Sigmoid colon (tissue), 7 donors: ENCODE measurements around the gene NTS. TPM values are rescaled to one million over a fixed set of nuclear protein-coding genes. Genes with fewer than 3 reads are reported as not detected.
A peak's percentile ranks its signal among the peaks of the same experiment; 100 is the strongest.

Experiments
- DNase-seq: peaks from one replicate; pipeline ENCODE4 v3.0.0-alpha.2; 2019
- H3K27ac ChIP-seq, 4 donors: fragments of 200-600 bp; sonication (generic); one replicate each; pipeline ENCODE4 v1.5.1; 2016 to 2019; ENCODE audit warnings: mild to moderate bottlenecking in 1 of 4
- H3K27me3 ChIP-seq, 3 donors: fragments of 200-600 bp; sonication (generic); one replicate each; pipeline ENCODE4 v1.5.1; 2019; ENCODE audit warnings: mild to moderate bottlenecking in 1 of 3
- H3K36me3 ChIP-seq, 4 donors: fragments of 200-600 bp; sonication (generic); one replicate each; pipeline ENCODE4 v1.5.1; 2016 to 2019
- H3K4me1 ChIP-seq, 4 donors: fragments of 200-600 bp; sonication (generic); one replicate each; pipeline ENCODE4 v1.5.1; 2017 to 2019
- H3K4me3 ChIP-seq, 4 donors: fragments of 200-600 bp; sonication (generic); one replicate each; pipeline ENCODE4 v1.5.1; 2017 to 2019; ENCODE audit warnings: mild to moderate bottlenecking in 2 of 4, moderate library complexity in 1 of 4
- H3K9me3 ChIP-seq, 4 donors: fragments of 200-600 bp in 3 of 4; sonication (generic) in 3 of 4; one replicate each; pipeline versions ENCODE4 v1.5.1 to v1.6.1; 2013 to 2019
- EP300 ChIP-seq, 4 donors: sonication (generic); formaldehyde crosslinking; IDR thresholded peaks; one replicate each; pipeline ENCODE4 v1.6.1; 2017; ENCODE audit warnings: antibody characterized with exemption in 4 of 4
- POLR2A ChIP-seq, 2 donors: fragments of 450-650 bp; IDR thresholded peaks; one replicate each; pipeline ENCODE4 v1.6.1; 2016; ENCODE audit warnings: antibody characterized with exemption in 2 of 2, mild to moderate bottlenecking in 2 of 2, moderate library complexity in 2 of 2
- POLR2AphosphoS5 ChIP-seq, 4 donors: sonication (generic); formaldehyde crosslinking; IDR thresholded peaks; one replicate each; pipeline ENCODE4 v1.6.1; 2017; ENCODE audit warnings: antibody characterized with exemption in 4 of 4
- WGBS, 2 donors: extraction: QIAGEN DNeasy Blood & Tissue Kit; methylation state at CpG; one replicate each; pipeline ENCODE4 v1.1.7; 2013; 5-methylcytosine and 5-hydroxymethylcytosine counted together
- intact Hi-C: fragments of 100-400 bp; cut with DNase I; formaldehyde crosslinking; loops from one replicate; pipeline ENCODE4 v1.15.1; 2023
- polyA plus RNA-seq, 3 donors: library from polyadenylated mRNA; stranded (reverse); fragments of 200-250 nt; gene quantifications; one replicate each; pipeline ENCODE4 v1.2.3, GENCODE V29; 2013
- total RNA-seq, 4 donors: library from RNA; depleted of rRNA; stranded (reverse); fragments of >200 nt; gene quantifications; one replicate each; pipeline ENCODE4 v1.1.0, GENCODE V29; 2016
- TF ChIP-seq, protein P1 (sequence below), 4 experiments: fragments of 450-650 bp in 3 of 4; fragments of 200-600 bp in 1 of 4; IDR thresholded peaks; one replicate each; pipeline ENCODE4 v1.5.1; 2016 to 2019; ENCODE audit warnings: antibody characterized with exemption in 4 of 4, mild to moderate bottlenecking in 3 of 4, moderate library complexity in 2 of 4
- donor health status: healthy with polysubstance abuse.
- donor health status: Bipolar disorder and iron deficiency.
- donor health status: healthy.

Gene NTS
- total and polyA plus RNA-seq, 7 donors, result 0.50 TPM; not detected in 6

GRCh38 chr12:85833579-85833978 lies 40.5 kb upstream of the NTS start:
- H3K27ac ChIP-seq, result no peak overlapping the region
- peak overlapping the region in 1 of 4 donors; percentile 50 for H3K4me3 ChIP-seq
- no peaks in the 10 kb centered on the region for H3K36me3 ChIP-seq
- TF ChIP-seq POLR2A (IDR thresholded peaks at IDR 0.05) (no peak), POLR2AphosphoS5 (IDR thresholded peaks at IDR 0.05) (no peak), EP300 (IDR thresholded peaks at IDR 0.05) (no peak)
- TF ChIP-seq, protein P1, sequence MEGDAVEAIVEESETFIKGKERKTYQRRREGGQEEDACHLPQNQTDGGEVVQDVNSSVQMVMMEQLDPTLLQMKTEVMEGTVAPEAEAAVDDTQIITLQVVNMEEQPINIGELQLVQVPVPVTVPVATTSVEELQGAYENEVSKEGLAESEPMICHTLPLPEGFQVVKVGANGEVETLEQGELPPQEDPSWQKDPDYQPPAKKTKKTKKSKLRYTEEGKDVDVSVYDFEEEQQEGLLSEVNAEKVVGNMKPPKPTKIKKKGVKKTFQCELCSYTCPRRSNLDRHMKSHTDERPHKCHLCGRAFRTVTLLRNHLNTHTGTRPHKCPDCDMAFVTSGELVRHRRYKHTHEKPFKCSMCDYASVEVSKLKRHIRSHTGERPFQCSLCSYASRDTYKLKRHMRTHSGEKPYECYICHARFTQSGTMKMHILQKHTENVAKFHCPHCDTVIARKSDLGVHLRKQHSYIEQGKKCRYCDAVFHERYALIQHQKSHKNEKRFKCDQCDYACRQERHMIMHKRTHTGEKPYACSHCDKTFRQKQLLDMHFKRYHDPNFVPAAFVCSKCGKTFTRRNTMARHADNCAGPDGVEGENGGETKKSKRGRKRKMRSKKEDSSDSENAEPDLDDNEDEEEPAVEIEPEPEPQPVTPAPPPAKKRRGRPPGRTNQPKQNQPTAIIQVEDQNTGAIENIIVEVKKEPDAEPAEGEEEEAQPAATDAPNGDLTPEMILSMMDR (IDR thresholded peaks at IDR 0.05), result no peak
- H3K27me3 ChIP-seq, result no peaks in the 10 kb centered on the region
- H3K4me1 ChIP-seq, result peaks cover 0 to 27% (median 12%) of the 10 kb centered on the region in 4 donors
- intact Hi-C loops, result no loop called here
- H3K9me3 ChIP-seq, result no peaks in the 10 kb centered on the region
- no peak for DNase-seq

DNA sequence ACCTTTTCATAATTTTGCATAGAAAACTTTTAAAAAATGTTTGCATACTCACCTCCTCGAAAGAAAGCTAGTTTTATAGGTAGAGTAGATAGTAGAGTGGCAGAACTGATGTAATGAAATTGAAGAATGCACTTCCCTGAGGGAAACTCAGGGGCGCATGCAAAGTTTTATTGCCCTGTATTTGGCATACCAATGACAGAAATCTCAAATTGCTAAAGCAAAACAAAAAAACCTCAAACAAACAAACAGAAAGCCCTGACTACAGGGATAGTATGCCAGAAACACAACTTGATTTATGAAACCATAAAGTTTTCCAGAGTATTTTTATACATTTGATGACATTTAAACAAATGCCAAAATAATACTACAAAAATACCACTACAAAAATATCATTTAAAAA lies 39.7 kb upstream of the NTS start:
- H3K4me1 ChIP-seq, result peaks cover 0 to 27% (median 12%) of the 10 kb centered on the region in 4 donors
- TF ChIP-seq POLR2A (IDR thresholded peaks at IDR 0.05), result no peak
- TF ChIP-seq, protein P1 (IDR thresholded peaks at IDR 0.05), result no peak
- TF ChIP-seq POLR2AphosphoS5 (IDR thresholded peaks at IDR 0.05), result no peak
- TF ChIP-seq EP300 (IDR thresholded peaks at IDR 0.05), result no peak
- no peaks in the 10 kb centered on the region for H3K27me3 ChIP-seq
- no peaks in the 10 kb centered on the region for H3K36me3 ChIP-seq
- 22 to 53% methylated on average over 2 of the region's 2 CpGs for WGBS, 2 donors
- peak overlapping the region in 2 of 4 donors; percentile 33 to 78 for H3K27ac ChIP-seq
- H3K4me3 ChIP-seq, result peak overlapping the region in 2 of 4 donors; percentile 50 to 53
- intact Hi-C loops, result no loop called here
- DNase-seq, result no peak
- no peaks in the 10 kb centered on the region for H3K9me3 ChIP-seq

- no peaks in the 10 kb centered on the region for H3K36me3 ChIP-seq
- H3K4me3 ChIP-seq, result peak overlapping the region; percentile 23 to 53 (median 48)
- H3K4me1 ChIP-seq, result peaks cover 0 to 27% (median 12%) of the 10 kb centered on the region in 4 donors
- intact Hi-C loops, result no loop called here
- 7 to 28% methylated on average over 4 of the region's 4 CpGs for WGBS, 2 donors
- TF ChIP-seq, protein P1 (IDR thresholded peaks at IDR 0.05), result no peak
- no peak for TF ChIP-seq POLR2A (IDR thresholded peaks at IDR 0.05)
- H3K27ac ChIP-seq, result peak overlapping the region; percentile 67 to 78 (median 74)
- H3K27me3 ChIP-seq, result no peaks in the 10 kb centered on the region
- no peaks in the 10 kb centered on the region for H3K9me3 ChIP-seq
- no peak for DNase-seq
Measured at GRCh38 chr12:85835426-85836196, 38.5 kb upstream of the NTS start.

DNA sequence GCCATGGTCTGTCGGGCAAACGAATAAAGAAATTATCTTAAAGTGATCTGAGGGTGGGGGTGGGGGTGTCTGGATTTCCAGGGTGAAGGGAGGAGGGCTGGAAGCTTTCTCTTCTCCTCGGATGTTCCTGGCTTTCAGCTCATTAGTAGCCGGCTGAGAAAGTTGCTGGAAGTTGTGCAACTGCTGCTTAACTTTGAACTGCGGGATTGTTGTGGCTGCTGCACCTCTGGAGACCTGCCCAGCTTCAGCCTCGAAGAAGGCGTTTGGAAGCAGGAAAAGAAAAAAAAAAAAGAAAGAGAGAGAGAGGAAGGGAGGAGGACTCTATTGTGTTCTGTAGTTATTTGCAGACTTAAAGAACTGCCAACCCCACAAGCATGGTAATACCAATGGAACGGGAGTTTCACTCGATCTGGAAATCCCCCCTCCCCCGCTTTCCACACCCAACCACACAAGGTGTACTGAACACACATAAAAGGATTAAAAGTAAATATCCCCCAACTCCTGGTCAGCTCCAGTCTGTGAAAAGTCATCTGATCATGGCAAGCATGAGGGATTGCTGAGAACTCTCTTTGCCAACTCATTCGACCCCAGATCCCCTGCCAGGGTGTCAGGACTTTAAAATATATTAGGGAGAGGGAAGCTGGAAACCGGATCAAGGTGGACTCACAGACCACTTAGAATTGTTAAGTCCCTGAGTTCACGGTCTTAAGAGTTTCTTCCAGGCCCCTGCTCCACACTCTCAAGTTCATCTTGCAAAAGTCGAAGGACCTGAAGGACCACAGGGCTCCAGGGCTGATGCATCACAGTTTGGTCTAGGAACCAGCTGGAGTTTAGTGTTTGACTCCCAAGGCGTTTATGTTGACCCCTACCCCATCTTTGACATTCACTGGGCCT lies 37.7 kb upstream of the NTS start, which contains the start of gene RASSF9:
Gene RASSF9 (minus strand): TSS at position 213 of the 894 bp plus-strand sequence. CDS start 208 bp downstream, at position 5.
- WGBS, 2 donors, result 20 to 32% methylated on average over 15 of the region's 15 CpGs
- H3K4me1 ChIP-seq, result peaks cover 0 to 27% (median 9%) of the 10 kb centered on the region in 4 donors
- intact Hi-C loops, result no loop called here
- H3K27ac ChIP-seq, result peak within 1 kb of the TSS; percentile 67 to 78 (median 74)
- H3K36me3 ChIP-seq, result no peaks in the 10 kb centered on the region
- DNase-seq, result peak; percentile 90
- TF ChIP-seq, protein P1 (IDR thresholded peaks at IDR 0.05), result no peak
- peak in 3 of 4 donors; percentile 37 to 44 (median 38) for TF ChIP-seq POLR2AphosphoS5 (IDR thresholded peaks at IDR 0.05)
- no peaks in the 10 kb centered on the region for H3K9me3 ChIP-seq
- no peaks in the 10 kb centered on the region for H3K27me3 ChIP-seq
- H3K4me3 ChIP-seq, result peak within 1 kb of the TSS; percentile 23 to 53 (median 48)
